HUDEP-2 (cell line): ENCODE measurements around the gene AKAP17A.
A peak's percentile ranks its signal among the peaks of the same experiment; 100 is the strongest.
"Not testable (repeated sequence)": the region's sequence is repeated elsewhere in the genome, so short reads cannot be mapped to it uniquely, and the experiment has no call there.

Experiments used
- DNase-seq, 76 experiments: peaks; one replicate each; lab custom pipeline; 2025; ENCODE audit not compliant: unreplicated experiment in 76 of 76; lab: John Stamatoyannopoulos, UW

The AKAP17A gene

GRCh38 chrX:1591102-1591862, at the start of gene AKAP17A:
AKAP17A (plus strand) TSS chrX:1591604; CDS start chrX:1593463, 1,859 bp downstream.
- peak; percentile 17 to 99 (median 95) for DNase-seq

GRCh38 chrX:1542994-1543725, 48.2 kb upstream of the AKAP17A start:
- no peak for DNase-seq

- no peak for DNase-seq
Observed at GRCh38 chrX:1545776-1546408, 45.5 kb upstream of the AKAP17A start.

- no peak for DNase-seq
Observed at GRCh38 chrX:1546691-1547251, 44.6 kb upstream of the AKAP17A start.

- no peak for DNase-seq
Observed at GRCh38 chrX:1551959-1552546, 39.4 kb upstream of the AKAP17A start.

GRCh38 chrX:1554469-1555210, 36.8 kb upstream of the AKAP17A start:
- DNase-seq: no peak

GRCh38 chrX:1555370-1555769, 36.0 kb upstream of the AKAP17A start:
- no peak for DNase-seq

GRCh38 chrX:1557442-1557841, 34.0 kb upstream of the AKAP17A start:
- not testable (repeated sequence) for DNase-seq

- no peak for DNase-seq
Observed at GRCh38 chrX:1558761-1559468, 32.5 kb upstream of the AKAP17A start.

- DNase-seq: no peak
Observed at GRCh38 chrX:1561164-1561563, 30.2 kb upstream of the AKAP17A start.

GRCh38 chrX:1564077-1564476, 27.3 kb upstream of the AKAP17A start:
- DNase-seq: not testable (repeated sequence)

- no peak for DNase-seq
Observed at GRCh38 chrX:1564750-1565683, 26.4 kb upstream of the AKAP17A start.

GRCh38 chrX:1574181-1574580, 17.2 kb upstream of the AKAP17A start:
- DNase-seq: not testable (repeated sequence)

GRCh38 chrX:1576201-1576992, 15.0 kb upstream of the AKAP17A start:
- no peak for DNase-seq

GRCh38 chrX:1577845-1578244, 13.6 kb upstream of the AKAP17A start:
- no peak for DNase-seq

- no peak for DNase-seq
Observed at GRCh38 chrX:1578511-1579173, 12.8 kb upstream of the AKAP17A start.

GRCh38 chrX:1581132-1581531, 10.3 kb upstream of the AKAP17A start:
- peak in 70 of 76 experiments; percentile 2 to 87 (median 52) for DNase-seq
